ENCODE results near the gene C2CD3. TPM values are rescaled to one million over a fixed set of nuclear protein-coding genes. Genes with fewer than 3 reads are reported as not detected.

The C2CD3 gene
- total and polyA plus RNA-seq, 4 donors: 7.6 to 29.4 (median 15.1) TPM

DNA sequence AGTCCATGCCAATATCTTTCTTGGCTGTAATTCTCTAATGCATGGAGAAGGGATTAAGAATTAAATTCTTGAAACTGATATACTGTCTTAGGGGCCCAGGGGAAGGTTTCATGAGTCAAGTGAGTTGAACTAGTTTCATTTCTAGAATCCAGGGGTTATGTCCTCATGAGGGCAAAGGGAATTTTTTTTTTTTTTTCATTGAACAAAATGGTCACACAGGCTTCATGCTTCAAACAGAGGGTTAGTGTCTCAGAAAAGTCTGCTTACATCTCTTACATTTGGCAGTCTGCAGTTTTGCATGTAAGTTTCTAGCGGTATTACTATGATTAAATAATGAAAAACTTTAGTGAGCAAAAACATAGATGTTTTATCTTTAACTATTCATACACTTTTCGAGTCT, 33.2 kb upstream of the C2CD3 start:
- ATAC-seq (ENCODE audit: low FRiP score): no peak
- peaks cover 1 to 3% of the 10 kb centered on the region in 2 donors for H3K36me3 ChIP-seq (ENCODE audit: control insufficient read depth in 1 of 2, insufficient read depth in 2 of 2, low read length in 1 of 2)
- no peak overlapping the region for H3K4me3 ChIP-seq (ENCODE audit: low read length in 2 of 2)
- H3K27ac ChIP-seq (ENCODE audit: low read depth in 1 of 2, low read length in 2 of 2): no peak overlapping the region
- no peaks in the 10 kb centered on the region for H3K27me3 ChIP-seq (ENCODE audit: control insufficient read depth in 1 of 2, insufficient read depth in 2 of 2, low read length in 1 of 2)
- 93% methylated on average over 2 of the region's 2 CpGs for WGBS, 2 donors
- no peak for DNase-seq
- intact Hi-C loops (cut with DNase I): no loop called here
- no peaks in the 10 kb centered on the region for H3K4me1 ChIP-seq (ENCODE audit: control insufficient read depth in 1 of 2, insufficient read depth in 2 of 2, low read length in 2 of 2)
- no peaks in the 10 kb centered on the region for H3K9me3 ChIP-seq (ENCODE audit: control insufficient read depth, low read length)

DNA sequence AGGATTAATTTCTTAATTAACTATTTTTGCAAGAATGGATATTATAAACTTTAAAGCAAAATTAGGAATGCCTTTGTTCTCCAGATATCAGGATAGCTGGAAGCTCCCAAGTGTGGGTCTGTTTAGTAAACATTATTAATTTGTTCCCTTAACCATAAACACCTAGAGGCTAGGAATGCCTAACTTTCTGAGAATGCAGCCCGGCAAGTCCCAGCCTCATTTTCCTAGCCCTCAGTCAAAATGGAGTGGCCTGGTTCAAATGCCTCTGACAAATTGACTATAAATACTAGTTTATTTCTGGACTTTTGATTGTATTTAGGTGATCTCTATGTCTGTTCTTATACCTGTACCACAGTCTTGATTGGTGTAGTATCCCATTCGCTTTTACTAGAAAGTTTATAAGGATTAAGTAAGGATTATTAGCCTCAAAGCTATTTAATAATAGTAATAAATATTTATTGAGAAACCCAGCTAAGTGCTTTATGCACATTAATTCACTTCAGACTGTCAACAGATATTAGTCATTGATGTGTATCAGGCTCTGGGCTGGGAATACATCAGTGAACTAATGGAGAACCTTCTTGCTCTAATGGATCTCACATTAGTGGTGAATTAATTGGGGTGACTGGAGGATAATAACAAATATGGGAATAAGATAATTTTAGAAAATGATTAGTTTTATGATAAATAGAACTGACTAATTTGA, 26.1 kb upstream of the C2CD3 start:
- H3K4me1 ChIP-seq (ENCODE audit: control insufficient read depth in 1 of 2, insufficient read depth in 2 of 2, low read length in 2 of 2): no peaks in the 10 kb centered on the region
- no peaks in the 10 kb centered on the region for H3K9me3 ChIP-seq (ENCODE audit: control insufficient read depth, low read length)
- no peak overlapping the region for H3K27ac ChIP-seq (ENCODE audit: low read depth in 1 of 2, low read length in 2 of 2)
- WGBS, 2 donors: 97 to 99% methylated on average over 2 of the region's 2 CpGs
- intact Hi-C loops (cut with DNase I): no loop called here
- H3K4me3 ChIP-seq (ENCODE audit: low read length in 2 of 2): no peak overlapping the region
- ATAC-seq (ENCODE audit: low FRiP score) (no peak), DNase-seq (no peak)
- no peaks in the 10 kb centered on the region for H3K36me3 ChIP-seq (ENCODE audit: control insufficient read depth in 1 of 2, insufficient read depth in 2 of 2, low read length in 1 of 2)
- H3K27me3 ChIP-seq (ENCODE audit: control insufficient read depth in 1 of 2, insufficient read depth in 2 of 2, low read length in 1 of 2): no peaks in the 10 kb centered on the region

DNA sequence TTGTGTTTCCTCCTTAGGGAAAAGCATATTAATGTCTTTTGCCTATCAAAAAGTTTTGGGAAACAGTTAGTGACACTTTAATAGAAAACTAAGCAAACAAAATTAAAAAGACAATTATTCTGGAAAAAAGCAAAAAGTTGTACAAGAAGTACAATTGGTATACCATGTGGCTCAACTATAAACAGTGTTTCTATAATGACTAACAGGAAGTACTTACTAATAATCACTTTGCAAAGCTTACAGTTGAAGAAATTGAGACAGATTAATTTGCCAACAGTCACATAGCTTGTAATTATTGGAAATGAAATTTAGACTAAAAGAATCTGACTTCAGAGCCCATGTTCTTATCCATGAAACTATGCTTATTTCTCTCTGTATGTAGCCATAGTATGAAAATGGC, 25.0 kb upstream of the C2CD3 start:
- no peaks in the 10 kb centered on the region for H3K36me3 ChIP-seq (ENCODE audit: control insufficient read depth in 1 of 2, insufficient read depth in 2 of 2, low read length in 1 of 2)
- H3K27ac ChIP-seq (ENCODE audit: low read depth in 1 of 2, low read length in 2 of 2): no peak overlapping the region
- intact Hi-C loops (cut with DNase I): no loop called here

DNA sequence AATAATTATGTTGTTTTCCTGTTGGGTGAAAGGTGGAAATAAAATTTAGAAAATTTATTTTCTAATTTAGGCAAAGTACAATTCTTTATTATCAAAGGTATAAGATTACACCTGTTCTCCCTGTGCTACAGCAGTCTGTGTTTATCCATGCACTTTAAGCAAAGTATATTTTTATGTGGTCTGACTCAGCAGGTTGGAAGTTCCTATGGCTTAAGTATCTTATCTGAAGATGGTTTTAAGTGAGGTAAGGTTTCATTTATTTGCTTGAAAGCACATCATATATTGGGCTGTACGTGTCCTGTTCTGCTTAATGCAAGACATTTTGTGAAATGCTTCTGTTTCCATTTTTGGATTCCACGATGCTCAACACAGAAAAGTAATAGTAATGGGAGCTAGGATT, 14.9 kb upstream of the C2CD3 start:
- DNase-seq (no peak), ATAC-seq (ENCODE audit: low FRiP score) (no peak)
- 95 to 99% methylated on average over 2 of the region's 2 CpGs for WGBS, 2 donors
- Histone ChIP-seq H3K4me3 (ENCODE audit: low read length in 2 of 2) (no peak overlapping the region), H3K36me3 (ENCODE audit: control insufficient read depth in 1 of 2, insufficient read depth in 2 of 2, low read length in 1 of 2) (no peaks in the 10 kb centered on the region), H3K4me1 (ENCODE audit: control insufficient read depth in 1 of 2, insufficient read depth in 2 of 2, low read length in 2 of 2) (no peaks in the 10 kb centered on the region), H3K27me3 (ENCODE audit: control insufficient read depth in 1 of 2, insufficient read depth in 2 of 2, low read length in 1 of 2) (no peaks in the 10 kb centered on the region), H3K9me3 (ENCODE audit: control insufficient read depth, low read length) (no peaks in the 10 kb centered on the region), H3K27ac (ENCODE audit: low read depth in 1 of 2, low read length in 2 of 2) (no peak overlapping the region)
- intact Hi-C loops (cut with DNase I): no loop called here

More for the DNA sequence above, 25.0 kb upstream of the C2CD3 start:
- Histone ChIP-seq H3K4me3 (ENCODE audit: low read length in 2 of 2) (no peak overlapping the region), H3K9me3 (ENCODE audit: control insufficient read depth, low read length) (no peaks in the 10 kb centered on the region), H3K27me3 (ENCODE audit: control insufficient read depth in 1 of 2, insufficient read depth in 2 of 2, low read length in 1 of 2) (no peaks in the 10 kb centered on the region), H3K4me1 (ENCODE audit: control insufficient read depth in 1 of 2, insufficient read depth in 2 of 2, low read length in 2 of 2) (no peaks in the 10 kb centered on the region)
- ATAC-seq (ENCODE audit: low FRiP score) (no peak), DNase-seq (no peak)

DNA sequence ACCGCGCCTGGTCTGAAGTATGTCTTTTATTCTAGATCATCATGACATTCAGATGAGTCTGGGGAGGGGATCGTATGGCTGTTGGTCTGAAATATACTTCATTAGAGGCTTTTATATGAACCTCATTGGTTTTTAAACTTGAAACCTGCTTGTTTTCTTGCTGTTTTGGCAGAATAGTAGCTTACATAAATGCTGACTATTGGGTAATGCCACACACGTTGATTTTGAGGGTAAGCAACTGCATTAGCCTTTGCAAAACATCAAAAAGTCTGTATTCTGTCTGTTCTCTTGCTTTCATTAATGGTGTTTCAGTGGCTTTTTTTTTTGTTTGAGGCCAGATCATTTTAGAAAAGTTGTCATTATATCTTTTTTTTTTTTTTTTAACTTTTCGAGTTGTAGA, 14.5 kb upstream of the C2CD3 start:
- H3K4me1 ChIP-seq (ENCODE audit: control insufficient read depth in 1 of 2, insufficient read depth in 2 of 2, low read length in 2 of 2): no peaks in the 10 kb centered on the region
- ATAC-seq (ENCODE audit: low FRiP score) (no peak), DNase-seq (no peak)
- WGBS, 2 donors: 87 to 93% methylated on average over 5 of the region's 5 CpGs
- no peak overlapping the region for H3K27ac ChIP-seq (ENCODE audit: low read depth in 1 of 2, low read length in 2 of 2)
- intact Hi-C loops (cut with DNase I): no loop called here
- H3K4me3 ChIP-seq (ENCODE audit: low read length in 2 of 2): no peak overlapping the region
- no peaks in the 10 kb centered on the region for H3K36me3 ChIP-seq (ENCODE audit: control insufficient read depth in 1 of 2, insufficient read depth in 2 of 2, low read length in 1 of 2)
- no peaks in the 10 kb centered on the region for H3K9me3 ChIP-seq (ENCODE audit: control insufficient read depth, low read length)
- no peaks in the 10 kb centered on the region for H3K27me3 ChIP-seq (ENCODE audit: control insufficient read depth in 1 of 2, insufficient read depth in 2 of 2, low read length in 1 of 2)

DNA sequence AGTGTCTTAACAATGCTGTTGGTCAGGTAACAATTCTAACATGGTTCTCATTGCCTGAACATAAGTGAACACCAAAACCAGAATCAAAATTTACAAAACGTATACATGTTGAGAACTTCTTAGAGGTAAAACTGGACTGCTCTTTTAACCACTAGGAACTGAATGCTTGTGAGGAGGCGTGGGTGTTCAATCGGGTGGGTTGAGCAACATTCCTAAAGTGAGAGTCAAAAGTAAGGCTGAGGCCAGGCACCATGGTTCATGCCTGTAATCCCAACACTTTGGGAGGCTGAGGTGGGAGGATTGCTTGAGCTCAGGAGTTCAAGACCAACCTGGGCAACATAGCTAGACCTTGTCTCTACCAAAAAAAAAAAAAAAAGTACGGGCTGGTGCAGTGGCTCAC, 11.8 kb upstream of the C2CD3 start:
- Histone ChIP-seq H3K27ac (ENCODE audit: low read depth in 1 of 2, low read length in 2 of 2) (no peak overlapping the region), H3K27me3 (ENCODE audit: control insufficient read depth in 1 of 2, insufficient read depth in 2 of 2, low read length in 1 of 2) (no peaks in the 10 kb centered on the region), H3K4me1 (ENCODE audit: control insufficient read depth in 1 of 2, insufficient read depth in 2 of 2, low read length in 2 of 2) (peaks cover 0 to 4% of the 10 kb centered on the region in 2 donors), H3K36me3 (ENCODE audit: control insufficient read depth in 1 of 2, insufficient read depth in 2 of 2, low read length in 1 of 2) (no peaks in the 10 kb centered on the region), H3K9me3 (ENCODE audit: control insufficient read depth, low read length) (no peaks in the 10 kb centered on the region), H3K4me3 (ENCODE audit: low read length in 2 of 2) (no peak overlapping the region)
- ATAC-seq (ENCODE audit: low FRiP score) (no peak), DNase-seq (no peak)
- 90 to 92% methylated on average over 4 of the region's 4 CpGs for WGBS, 2 donors
- intact Hi-C loops (cut with DNase I): no loop called here

DNA sequence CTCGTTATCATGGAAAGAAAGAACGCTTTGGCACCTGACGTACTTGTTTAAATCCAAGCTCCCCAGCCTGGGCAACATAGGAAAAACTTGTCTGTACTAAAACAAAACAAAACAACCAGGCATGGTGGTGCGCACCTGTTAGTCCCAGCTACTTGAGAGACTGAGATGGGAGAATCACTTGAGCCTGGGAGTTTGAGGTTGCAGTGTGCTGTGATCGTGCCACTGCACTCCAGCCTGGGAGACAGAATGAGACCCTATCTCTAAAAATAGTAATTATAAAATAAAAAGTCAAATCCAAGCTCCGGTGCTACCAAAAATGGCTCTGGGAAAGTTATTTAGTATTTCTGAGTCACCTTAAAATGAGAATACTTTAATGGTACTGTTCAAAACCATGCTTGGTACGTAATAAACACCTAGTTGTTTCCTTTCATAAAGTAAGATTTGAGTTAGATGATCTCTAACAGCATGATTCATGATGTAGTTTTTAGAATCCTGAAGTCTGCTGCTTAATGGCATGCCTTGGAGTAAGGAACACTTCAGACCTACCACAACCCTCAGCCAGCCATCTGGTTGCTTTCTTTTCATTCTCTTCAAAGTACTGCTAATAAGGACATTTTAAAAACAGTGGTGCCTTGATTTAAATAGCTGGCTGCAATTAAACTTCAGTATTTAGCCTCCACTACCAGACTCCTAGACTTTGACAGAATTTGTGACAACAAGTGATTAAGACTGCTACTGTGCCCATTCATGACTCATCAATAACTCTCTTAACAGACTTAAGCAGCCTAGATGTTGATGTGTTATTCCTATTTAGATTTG, 8.6 kb upstream of the C2CD3 start:
- H3K4me1 ChIP-seq (ENCODE audit: control insufficient read depth in 1 of 2, insufficient read depth in 2 of 2, low read length in 2 of 2): peaks cover 0 to 4% of the 10 kb centered on the region in 2 donors
- 50 to 55% methylated on average over 7 of the region's 7 CpGs for WGBS, 2 donors
- H3K27me3 ChIP-seq (ENCODE audit: control insufficient read depth in 1 of 2, insufficient read depth in 2 of 2, low read length in 1 of 2): no peaks in the 10 kb centered on the region
- no peak overlapping the region for H3K4me3 ChIP-seq (ENCODE audit: low read length in 2 of 2)
- DNase-seq: no peak
- H3K9me3 ChIP-seq (ENCODE audit: control insufficient read depth, low read length): no peaks in the 10 kb centered on the region
- no peak for ATAC-seq (ENCODE audit: low FRiP score)
- peak overlapping the region; percentile 43 to 57 for H3K27ac ChIP-seq (ENCODE audit: low read depth in 1 of 2, low read length in 2 of 2)
- no peaks in the 10 kb centered on the region for H3K36me3 ChIP-seq (ENCODE audit: control insufficient read depth in 1 of 2, insufficient read depth in 2 of 2, low read length in 1 of 2)
- intact Hi-C loops (cut with DNase I): no loop called here

DNA sequence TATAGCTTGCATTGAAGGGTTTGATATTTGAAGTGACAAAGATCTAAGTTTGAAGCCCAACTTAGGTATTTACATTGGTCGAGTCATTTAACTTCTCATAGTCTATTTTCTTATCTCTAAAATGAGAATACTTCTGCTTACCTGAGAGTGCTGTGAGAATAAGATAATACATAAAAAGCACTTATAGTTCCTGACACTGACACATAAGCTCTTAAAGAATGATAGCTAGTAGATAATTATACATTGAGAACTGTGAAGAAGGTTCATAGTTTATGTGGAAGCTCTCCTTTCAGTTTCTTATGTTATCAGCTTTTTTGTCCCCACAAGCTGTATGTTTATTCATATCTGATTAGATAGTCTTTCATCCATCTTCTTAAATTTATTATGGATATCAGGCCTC, 5.1 kb upstream of the C2CD3 start:
- Histone ChIP-seq H3K4me1 (ENCODE audit: control insufficient read depth in 1 of 2, insufficient read depth in 2 of 2, low read length in 2 of 2) (peaks cover 0 to 17% of the 10 kb centered on the region in 2 donors), H3K27ac (ENCODE audit: low read depth in 1 of 2, low read length in 2 of 2) (no peak overlapping the region), H3K9me3 (ENCODE audit: control insufficient read depth, low read length) (no peaks in the 10 kb centered on the region), H3K27me3 (ENCODE audit: control insufficient read depth in 1 of 2, insufficient read depth in 2 of 2, low read length in 1 of 2) (no peaks in the 10 kb centered on the region), H3K36me3 (ENCODE audit: control insufficient read depth in 1 of 2, insufficient read depth in 2 of 2, low read length in 1 of 2) (no peaks in the 10 kb centered on the region), H3K4me3 (ENCODE audit: low read length in 2 of 2) (no peak overlapping the region)
- 87 to 89% methylated on average over 1 of the region's 1 CpG for WGBS, 2 donors
- no peak for DNase-seq
- intact Hi-C loops (cut with DNase I): no loop called here
- no peak for ATAC-seq (ENCODE audit: low FRiP score)

DNA sequence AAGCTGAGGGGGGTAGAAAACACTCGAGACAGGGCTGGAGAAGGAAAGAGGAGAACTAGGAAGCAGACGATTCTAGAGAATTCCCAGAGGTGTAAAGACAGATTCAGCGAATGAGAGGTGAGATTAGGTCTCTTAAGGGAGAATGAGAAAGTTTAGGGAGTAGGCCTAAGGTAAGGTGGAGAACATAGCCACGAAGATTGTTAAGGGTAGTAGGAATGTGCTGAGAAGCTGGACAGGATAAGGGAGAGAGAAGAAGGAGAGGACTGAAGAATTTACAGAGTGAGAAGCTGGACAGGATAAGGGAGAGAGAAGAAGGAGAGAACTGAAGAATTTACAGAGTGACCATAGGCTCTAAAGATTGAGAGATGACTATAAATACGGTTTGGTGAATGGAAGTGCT, 1.2 kb upstream of the C2CD3 start:
- H3K4me3 ChIP-seq (ENCODE audit: low read length in 2 of 2): peak overlapping the region; percentile 61 to 71
- DNase-seq (no peak), ATAC-seq (ENCODE audit: low FRiP score) (no peak)
- intact Hi-C loops (cut with DNase I): loop anchor here in 1 of 2 donors (2.0 kb wide), 1 partner anchor 321 kb away; the partner anchor contains the start of gene LIPT2
- H3K27ac ChIP-seq (ENCODE audit: low read depth in 1 of 2, low read length in 2 of 2): no peak overlapping the region
- H3K36me3 ChIP-seq (ENCODE audit: control insufficient read depth in 1 of 2, insufficient read depth in 2 of 2, low read length in 1 of 2): no peaks in the 10 kb centered on the region
- no peaks in the 10 kb centered on the region for H3K9me3 ChIP-seq (ENCODE audit: control insufficient read depth, low read length)
- WGBS, 2 donors: 19 to 23% methylated on average over 5 of the region's 5 CpGs
- peaks cover 0 to 17% of the 10 kb centered on the region in 2 donors for H3K4me1 ChIP-seq (ENCODE audit: control insufficient read depth in 1 of 2, insufficient read depth in 2 of 2, low read length in 2 of 2)
- H3K27me3 ChIP-seq (ENCODE audit: control insufficient read depth in 1 of 2, insufficient read depth in 2 of 2, low read length in 1 of 2): no peaks in the 10 kb centered on the region
